HG03196 (cell line): ENCODE data around the gene RAD51B.

Experiments used
- ATAC-seq: cut with Tn5 transposase; IDR thresholded peaks from one replicate; pipeline ENCODE4 v1.9.1; 2021; ENCODE audit not compliant: unreplicated experiment

Gene RAD51B

DNA sequence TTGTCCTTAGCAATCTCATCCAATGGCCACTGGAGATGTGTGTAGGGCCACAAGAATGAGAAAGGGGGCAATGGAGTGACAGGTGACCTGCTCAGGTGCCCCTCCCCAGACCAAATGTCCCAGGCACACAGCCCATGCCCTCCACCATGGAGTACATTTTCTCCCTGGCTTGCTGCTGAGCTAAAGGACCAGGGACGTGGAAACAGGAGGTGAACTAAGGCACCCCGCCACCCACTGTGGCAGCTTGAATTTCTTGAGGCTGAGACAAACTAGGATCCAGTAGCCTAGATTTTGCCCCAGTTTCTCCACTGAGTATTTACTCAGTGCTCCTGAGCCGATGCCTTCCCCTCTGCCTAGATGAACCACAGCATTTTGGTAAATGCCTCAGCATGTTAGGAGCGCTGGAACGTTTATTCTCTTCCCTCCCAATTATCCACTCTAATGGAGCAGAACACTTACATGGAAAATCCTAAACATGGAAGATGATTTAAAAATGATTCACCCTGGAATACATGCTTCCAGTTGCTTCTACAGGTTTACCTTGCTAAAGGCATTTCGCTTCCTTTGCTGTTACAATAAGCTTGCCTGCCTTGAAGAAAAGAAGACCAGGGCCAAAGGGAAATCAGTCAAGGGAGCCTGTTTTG, 775.3 kb downstream of the RAD51B start:
- no peak for ATAC-seq

DNA sequence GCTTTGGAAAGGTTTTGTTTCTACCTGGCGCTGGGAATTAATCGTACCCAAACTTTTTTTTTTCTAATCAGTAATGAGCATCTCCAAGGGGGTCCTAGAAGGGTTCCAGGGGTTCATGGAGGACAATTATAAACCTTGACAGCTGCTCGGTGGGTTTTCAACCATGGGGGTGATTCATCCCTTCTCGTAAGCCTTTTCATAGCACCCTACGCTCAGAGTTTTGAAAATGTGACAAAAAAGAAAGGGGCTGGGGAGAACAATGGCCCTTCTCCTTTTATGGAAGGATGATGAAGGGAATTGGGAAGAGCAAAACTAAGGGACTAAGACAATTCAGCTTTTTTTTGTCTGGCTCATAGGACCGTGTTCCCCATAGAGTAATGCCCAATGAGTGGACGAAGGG, 776.6 kb downstream of the RAD51B start:
- ATAC-seq: no peak

DNA sequence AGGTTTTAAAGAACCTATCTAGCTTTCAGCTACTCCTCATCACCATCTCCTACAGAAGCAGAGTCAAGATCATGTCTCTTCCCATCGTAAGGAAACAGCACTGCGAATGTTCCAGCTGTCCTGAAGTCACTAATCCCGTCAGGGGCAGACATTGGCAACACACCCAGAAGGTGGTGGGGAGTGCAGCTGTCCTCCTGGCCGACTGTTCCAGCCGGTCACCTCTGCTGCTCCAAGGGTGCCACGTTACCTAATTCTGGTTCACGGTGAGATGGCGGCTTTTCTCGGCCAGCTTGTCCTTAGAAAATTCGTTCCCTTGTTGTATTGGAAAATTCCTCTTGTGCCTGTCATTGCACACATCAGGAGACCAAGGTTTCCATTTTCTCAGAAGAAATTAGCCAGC, 777.1 kb downstream of the RAD51B start:
- no peak for ATAC-seq

DNA sequence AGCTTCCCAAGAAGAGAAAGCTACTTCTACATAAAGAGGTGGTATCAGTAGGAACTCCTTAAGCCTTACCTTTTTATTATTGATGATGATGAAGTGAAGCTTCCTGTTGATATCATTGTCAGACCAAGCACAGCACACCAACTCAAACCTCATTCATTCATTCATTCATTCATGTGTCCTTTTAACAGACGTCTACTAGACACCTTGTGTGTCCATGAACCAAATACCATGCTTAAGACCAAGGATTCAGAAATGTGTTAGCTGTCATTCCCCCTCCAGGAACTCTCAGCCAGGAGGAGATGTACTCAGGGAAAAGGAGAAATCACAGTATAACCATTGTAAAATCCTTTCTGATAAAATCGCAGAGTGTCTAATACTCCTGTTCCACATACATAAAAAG, 778.5 kb downstream of the RAD51B start:
- ATAC-seq: no peak

DNA sequence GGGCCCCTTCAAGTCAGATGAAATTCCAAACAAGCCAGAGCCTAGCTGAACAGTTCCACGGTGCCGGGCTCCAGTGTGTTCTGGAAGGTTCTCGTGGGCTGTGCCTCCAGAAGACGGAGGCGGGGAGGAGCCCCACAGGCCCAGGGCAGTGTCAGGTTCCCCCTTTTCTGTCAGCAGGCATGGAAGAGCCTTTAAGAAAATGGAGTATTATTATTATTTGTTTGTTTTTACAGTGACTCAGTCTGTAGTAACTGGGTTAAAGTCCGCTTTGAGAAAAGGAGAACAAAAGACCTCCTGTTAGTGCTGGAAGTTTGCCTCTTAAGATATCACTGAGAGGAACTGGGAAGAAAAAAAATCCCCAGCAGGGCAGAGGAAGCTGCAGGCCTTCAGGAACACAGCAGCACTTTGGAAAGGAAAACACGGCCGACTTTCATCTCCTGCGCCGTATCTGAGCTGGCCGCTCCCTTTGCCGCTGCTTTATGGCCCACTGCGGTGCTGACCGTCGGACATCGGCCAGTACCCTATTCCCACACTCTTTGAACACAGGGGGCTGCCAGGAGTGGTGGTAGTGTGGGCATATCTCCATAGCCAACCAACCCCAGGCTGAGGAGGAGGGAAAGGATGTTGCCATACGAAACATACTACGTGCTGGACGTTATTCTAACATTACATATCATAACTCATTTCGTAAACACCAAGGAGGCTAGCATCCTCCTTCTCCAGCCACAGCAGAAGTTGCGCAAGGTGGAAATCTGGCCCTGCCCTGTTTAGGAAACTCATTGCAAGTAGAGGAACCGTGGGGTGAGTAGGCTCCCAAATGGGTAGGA, 779.3 kb downstream of the RAD51B start:
- ATAC-seq: no peak

DNA sequence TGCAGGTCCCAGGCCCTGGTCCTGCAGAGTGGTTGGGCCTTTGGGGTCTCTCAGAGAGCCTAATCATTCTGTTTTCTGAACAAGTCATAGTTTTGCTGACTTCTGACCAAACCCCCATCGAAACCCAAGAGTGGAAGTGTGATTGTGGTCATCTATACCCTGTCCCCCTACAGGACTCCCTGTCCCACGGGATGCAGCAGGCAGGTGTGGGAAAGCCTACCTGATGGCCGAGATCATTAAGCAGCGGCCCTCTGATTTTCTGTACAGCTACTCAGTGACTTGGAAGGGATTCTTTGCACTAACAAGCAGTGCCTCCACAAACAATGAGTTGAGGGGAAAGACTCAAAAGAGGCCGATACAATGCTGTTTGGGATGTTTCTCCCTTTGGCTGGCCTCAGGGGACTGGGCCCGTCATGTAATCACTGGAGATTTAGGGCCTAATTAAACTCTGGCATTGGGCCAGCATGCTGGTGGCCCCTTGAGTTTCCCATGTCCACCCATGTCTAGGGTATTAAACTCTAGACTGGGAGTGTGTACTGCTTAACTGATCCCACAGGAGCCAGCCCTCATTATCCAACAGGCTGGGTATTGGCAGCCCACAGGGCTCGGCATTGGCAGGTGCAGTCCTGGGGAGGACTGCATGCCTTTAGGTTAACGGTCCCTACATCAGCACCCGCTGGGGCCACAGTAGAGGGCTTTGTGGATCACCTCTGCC, 780.5 kb downstream of the RAD51B start:
- no peak for ATAC-seq

DNA sequence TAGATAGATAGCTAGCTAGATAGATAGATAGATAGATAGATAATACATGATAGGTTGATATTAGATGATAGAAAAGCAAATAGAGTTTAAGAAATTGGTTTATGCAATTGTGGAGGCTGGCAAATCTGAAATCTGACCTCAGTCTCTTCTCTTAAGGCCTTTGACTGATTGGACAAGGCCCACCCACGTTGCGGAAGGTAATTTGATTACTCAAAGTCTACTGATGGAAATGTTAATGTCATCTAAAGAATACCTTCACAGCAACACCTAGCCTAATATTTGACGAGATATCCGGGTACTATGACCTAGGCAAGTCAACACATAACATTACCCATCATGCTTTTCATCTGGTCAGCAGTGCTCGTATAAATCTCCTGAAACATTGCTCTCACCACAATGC, 782.9 kb downstream of the RAD51B start:
- ATAC-seq: no peak

DNA sequence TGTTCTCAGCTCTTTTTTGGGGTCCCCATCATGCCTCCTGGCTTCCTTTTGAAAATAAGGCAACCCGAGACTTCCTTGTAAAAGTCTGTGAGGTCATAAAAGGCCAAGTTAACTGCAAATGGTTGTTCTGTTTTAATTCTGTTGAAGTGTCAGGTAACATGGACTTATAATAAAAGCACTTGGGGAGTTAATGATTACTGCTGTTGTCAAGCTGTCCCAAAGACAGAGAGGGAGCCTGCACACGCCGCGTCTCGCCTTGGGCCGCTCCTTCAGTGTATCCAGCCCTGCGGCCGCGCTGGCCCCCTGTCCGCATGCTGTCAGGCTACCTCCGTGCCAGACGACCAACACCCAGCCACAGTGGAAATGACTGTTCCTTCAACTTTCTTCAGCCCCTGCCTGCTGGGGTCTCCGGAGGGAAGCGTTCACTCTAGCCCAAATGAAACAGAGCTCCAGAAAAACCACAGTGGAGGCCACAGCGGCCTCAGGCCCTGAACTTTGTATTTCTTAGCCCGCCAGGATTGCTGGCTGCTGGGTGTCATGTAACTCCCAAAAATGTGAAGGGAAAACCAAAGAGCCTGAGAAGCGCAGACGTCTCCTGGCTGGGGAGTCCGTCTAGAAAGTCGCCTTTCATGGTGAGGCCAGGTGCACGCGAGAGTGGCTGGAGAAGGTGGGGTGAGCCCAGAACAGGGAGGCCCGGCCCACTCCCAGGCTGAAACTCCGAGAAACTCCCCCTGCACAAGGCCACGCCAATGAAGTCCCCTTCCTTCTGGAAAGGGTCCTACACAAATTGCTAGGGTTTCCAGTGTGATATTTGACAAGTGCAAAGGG, 784.2 kb downstream of the RAD51B start:
- no peak for ATAC-seq

DNA sequence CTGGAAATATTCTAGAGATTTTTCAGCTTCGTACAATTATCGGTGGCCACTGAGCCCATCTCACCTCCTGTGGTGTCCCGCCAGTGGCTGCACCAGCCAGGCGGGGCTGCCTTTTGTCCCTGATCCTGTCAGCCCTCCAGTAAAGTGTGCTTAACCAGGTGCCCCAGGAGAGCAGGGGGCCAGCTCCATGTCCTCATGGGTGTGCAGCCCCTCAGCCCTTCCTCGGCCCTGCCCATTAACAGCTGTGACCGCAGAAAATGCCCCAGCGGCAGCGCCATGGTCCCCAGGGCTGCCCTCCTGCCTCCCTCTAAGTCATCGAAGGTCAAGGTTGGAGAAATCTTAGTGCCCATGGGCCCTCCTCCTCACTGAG, 784.8 kb downstream of the RAD51B start:
- no peak for ATAC-seq

DNA sequence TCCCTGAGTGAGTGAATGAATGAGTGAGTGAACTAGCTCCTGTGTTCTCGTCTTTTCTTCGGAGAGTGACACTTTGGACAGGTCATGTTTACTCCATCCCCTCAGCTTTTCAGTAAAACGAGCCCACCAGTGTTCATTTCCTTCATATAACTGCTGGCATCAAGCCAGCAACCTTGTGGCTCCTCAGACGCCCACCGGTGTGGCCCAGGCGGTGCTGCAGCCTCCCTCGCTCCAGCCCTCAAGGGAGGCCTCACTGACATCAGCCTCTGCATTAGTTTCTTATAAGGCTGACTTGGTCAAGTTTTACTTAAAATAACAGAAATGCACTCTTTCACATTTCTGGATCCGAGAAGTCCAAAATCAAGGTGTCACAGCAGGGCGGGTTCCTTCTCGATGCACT, 785.2 kb downstream of the RAD51B start:
- ATAC-seq: no peak

DNA sequence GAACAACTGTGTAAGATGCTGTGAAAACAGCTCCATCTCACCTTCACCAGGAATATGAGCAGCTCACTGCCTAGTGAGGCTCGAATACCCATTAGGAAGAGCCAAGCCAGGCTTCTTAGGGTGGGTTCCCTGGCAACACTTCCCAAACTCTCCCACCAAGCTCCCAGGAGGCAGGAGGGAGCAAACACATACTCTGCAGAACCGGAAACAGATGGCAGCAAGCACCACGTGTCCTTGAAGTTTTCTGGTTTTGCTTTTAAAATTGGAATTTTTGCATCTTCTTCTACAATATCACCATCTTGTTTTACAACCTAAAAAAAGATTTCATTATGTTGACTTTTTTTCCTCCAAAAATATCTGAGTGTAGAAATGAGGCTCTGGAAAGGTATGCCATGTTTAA, 786.6 kb downstream of the RAD51B start:
- no peak for ATAC-seq

DNA sequence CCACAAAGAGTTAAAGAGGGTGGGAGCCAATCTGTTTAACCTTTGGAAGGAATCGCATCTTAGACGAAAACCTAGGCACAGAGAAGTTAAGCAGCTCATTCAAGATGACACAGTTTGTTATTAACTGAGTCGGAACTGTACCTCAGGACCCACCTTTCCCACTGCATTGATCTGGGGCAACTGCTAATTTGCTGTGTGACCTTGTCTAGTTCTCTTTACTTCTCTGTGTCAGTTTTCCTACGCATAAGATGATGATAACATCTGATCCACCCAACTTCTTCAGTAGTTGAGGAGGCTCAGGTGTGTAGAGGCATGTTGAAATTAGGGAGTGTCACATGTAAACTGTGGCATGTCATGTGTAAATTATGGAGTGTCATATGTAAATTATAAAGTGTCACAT, 787.1 kb downstream of the RAD51B start:
- ATAC-seq: no peak

DNA sequence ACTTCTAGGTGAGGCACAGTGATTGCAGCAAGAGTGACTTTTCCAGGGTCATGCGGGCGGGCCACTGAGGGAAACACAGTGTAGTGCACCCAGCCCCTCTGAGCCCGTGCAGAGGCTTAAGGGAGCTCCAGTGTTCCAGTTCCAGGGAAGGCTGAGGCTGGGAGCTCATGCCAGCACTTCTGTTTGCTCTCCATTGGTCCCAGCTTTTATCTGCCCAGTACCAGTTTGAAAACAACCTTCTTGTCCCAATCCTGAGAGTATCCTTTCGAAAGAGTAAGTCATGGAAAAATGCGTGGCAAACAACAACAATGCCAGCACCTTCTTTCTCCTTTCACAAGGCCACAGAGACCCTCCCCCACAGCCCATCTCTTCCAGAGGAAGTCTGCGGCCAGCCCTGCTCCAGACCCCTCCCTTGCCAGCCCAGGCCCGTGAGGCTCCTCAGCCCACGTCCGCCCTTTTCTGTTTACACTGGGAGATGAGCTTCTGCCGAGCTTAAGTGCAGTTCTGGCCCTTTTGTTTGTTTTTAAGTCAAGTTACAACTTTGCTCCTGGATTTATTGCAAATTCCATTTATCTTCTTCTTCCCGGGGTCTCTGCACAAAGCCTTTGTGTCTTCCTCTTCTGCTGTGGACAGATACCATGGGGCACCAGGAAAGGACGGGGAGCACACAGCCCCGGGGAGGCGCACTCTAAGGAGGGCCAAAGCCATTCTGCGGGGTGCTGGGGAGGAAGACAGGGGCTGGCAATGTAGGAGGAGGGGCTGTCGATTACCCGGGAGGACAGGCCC, 787.7 kb downstream of the RAD51B start:
- no peak for ATAC-seq

DNA sequence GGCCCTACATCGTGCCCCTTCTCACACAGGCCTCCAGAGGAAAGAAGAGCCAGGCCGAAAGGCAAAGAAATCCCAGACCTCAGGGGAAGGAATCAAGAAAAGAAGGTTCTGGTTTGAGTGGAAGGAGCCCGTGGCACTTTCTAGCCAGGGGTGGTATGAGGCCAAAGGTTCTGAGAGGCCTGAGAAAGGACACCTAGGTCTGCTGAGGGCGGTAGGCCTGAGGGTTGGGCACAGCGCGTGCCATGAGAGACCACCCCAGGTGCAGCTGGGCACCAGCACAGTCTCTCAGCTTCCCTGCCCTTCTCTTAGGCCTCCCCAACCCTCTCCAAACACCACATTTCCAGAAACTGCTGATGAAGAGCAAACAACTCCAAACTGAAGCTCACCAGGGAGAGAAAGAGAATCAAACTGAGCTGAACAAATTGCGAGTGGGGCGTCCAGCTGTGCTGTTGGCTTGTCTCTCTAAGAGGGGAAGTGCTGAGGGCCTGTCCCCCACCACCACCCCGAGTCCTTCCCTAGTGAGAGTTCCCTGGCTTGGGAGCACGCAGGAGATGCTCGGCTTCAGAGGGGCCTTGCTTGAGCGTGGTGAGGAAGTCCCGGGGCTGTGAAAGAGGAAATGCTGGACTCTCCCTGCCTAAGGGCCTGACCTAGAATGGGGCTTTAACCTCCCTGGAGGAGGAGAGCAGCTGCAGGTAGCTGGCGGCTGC, 788.4 kb downstream of the RAD51B start:
- ATAC-seq: no peak

DNA sequence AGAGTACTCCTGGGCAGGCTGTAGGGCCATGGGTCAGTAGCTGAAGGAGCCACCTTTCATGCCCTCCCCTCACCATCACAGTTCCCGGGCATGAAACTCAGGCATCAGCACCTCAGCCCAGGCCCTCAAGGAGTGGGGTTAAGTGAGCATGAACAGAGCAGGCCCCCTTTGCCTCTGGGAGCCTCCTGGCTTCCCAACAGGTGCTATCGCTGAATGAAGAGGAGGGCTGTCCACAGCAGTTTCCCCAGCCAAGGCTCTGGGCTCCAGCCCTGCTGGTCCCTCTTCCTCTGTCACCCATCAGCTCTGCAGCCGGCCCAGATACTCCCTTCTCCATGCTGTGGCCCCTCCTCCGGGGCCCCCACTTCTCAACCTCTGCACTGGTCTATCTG, 789.0 kb downstream of the RAD51B start:
- no peak for ATAC-seq

DNA sequence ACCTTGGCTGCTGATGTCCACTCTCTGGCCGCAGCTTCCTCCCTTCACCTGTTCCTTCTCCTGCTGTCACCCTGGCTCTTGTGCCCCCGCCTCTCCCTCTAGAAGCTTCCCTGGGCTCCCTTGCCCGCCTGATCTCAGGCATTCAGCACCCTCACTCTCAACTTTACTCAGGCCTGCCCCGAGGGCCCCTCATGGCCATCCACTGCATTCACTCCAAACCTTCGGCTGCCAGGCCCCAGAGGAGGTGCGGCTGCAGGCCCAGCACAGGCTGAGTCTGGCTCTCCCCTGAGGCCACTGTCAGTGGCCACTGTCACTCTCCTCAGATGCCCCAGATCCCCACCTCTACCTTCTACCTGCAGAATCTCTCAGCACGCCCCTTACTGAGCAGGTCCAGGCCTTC, 789.4 kb downstream of the RAD51B start:
- no peak for ATAC-seq

DNA sequence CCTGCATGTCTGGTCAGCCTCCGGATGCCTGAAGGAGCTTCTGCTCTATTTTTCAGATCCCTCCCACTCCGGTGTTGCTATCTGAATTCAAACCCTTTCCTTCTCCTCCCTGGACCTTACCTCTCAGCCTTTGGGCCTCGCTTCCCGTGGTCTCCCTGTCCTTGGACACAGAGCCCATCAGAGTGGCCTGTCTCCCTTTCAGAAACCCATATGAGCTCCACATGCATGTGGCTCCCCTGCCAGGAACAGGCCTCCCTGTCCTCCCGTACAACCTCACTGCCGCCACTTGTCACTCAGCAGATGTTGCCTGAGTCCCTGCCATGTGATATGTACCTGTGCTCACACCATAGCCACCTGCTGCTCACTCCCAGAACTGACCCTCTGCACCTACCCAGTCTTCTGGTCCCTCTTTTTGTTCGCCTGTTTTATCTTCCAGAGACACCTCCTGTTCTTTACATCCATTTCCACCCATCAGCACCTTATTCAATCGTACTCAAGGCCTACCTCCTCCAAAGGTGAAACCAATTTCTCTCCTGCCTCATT, 790.7 kb downstream of the RAD51B start:
- no peak for ATAC-seq

DNA sequence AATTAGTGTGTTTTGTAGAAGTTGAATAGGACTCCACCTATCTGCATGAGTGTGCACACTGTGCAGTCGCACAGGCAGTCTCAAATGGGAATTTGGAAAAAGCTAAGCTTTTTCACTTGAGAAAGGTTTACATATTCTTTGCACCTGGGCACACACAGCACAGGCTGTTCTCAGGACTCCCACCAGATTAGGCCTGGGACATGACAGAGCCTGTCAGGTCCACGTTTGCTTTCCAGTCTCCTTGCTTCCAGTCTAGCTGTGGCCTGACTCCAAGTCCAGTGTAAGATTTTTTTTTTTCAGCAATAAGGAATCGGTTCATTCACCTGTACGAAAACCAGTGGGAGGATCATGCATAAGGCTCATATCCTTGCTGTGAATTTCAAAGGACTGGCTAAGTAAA, 792.0 kb downstream of the RAD51B start:
- no peak for ATAC-seq

DNA sequence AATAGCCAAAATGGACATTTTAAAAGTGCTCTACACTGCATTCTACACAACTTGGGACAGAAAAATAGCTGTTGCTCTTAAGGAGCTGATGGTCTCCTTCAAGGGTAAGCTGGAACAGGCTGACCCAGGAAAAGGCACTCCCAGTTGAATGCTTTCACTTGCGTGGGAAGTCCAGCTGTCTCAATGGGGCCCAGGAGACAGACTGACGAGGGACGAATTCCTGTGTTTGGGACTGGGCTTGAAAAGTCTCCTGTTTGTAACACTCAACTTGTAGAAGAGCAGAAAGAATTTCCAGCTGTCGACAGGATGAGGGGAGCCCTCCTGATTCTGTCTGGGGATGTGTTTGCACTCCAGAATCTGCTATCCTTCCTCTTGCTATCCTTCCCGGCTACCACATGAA, 792.5 kb downstream of the RAD51B start:
- ATAC-seq: no peak
